ENCODE results near the gene CALY.

GRCh38 chr10:133362846-133363245, 26.1 kb upstream of the CALY start:
- TF ChIP-seq CTCF (conservative IDR thresholded peaks at IDR 0.05 in 1 of 2, IDR thresholded peaks at IDR 0.05 in 1 of 2; ENCODE audit: extremely low read depth in 1 of 2, insufficient read depth in 1 of 2, low read depth in 1 of 2, low read length in 2 of 2) (no peak), EZH2 (IDR thresholded peaks at IDR 0.05; ENCODE audit: borderline replicate concordance, low read length) (no peak)
